SIG-M5 treated with dmso at 0.1 percent for 504 hours (cell line): Measurements from ENCODE around the gene DENR.
A peak's percentile ranks its signal among the peaks of the same experiment; 100 is the strongest.
"Not testable (repeated sequence)": the region's sequence is repeated elsewhere in the genome, so short reads cannot be mapped to it uniquely, and the experiment has no call there.

Source experiments
- DNase-seq: peaks from one replicate; lab custom pipeline; 2025; ENCODE audit not compliant: unreplicated experiment; lab: John Stamatoyannopoulos, UW

Gene DENR

GRCh38 chr12:122752464-122753318 lies at the start of gene DENR:
TSS of gene DENR (plus strand) at chr12:122752824. CDS start at chr12:122753702, 878 bp downstream.
- peak; percentile 97 for DNase-seq

GRCh38 chr12:122702890-122703611 lies 49.6 kb upstream of the DENR start, which contains the start of gene HCAR2:
TSS of gene HCAR2 (minus strand) at chr12:122703357. CDS start at chr12:122703283, 74 bp downstream.
- DNase-seq, result peak; percentile 71

- not testable (repeated sequence) for DNase-seq
Measured at GRCh38 chr12:122703841-122704240, 48.8 kb upstream of the DENR start.

- DNase-seq, result not testable (repeated sequence)
Measured at GRCh38 chr12:122709287-122709686, 43.3 kb upstream of the DENR start.

- DNase-seq, result not testable (repeated sequence)
Measured at GRCh38 chr12:122710341-122710740, 42.3 kb upstream of the DENR start.

GRCh38 chr12:122711266-122711665 lies 41.4 kb upstream of the DENR start:
- peak; percentile 35 for DNase-seq

GRCh38 chr12:122713491-122714188 lies 39.0 kb upstream of the DENR start:
- not testable (repeated sequence) for DNase-seq

GRCh38 chr12:122715211-122715610 lies 37.4 kb upstream of the DENR start:
- DNase-seq, result not testable (repeated sequence)

GRCh38 chr12:122716658-122717057 lies 36.0 kb upstream of the DENR start, which contains the start of gene HCAR3:
TSS of gene HCAR3 (minus strand) at chr12:122716811. CDS start at chr12:122716737, 74 bp downstream.
- peak; percentile 73 for DNase-seq

GRCh38 chr12:122721057-122721545 lies 31.5 kb upstream of the DENR start:
- DNase-seq, result no peak

- DNase-seq, result no peak
Measured at GRCh38 chr12:122722387-122722786, 30.2 kb upstream of the DENR start.

GRCh38 chr12:122724641-122725243 lies 27.9 kb upstream of the DENR start:
- DNase-seq, result no peak

GRCh38 chr12:122725452-122726079 lies 27.1 kb upstream of the DENR start:
- no peak for DNase-seq

- DNase-seq, result peak; percentile 69
Measured at GRCh38 chr12:122726080-122726558, 26.5 kb upstream of the DENR start.

- no peak for DNase-seq
Measured at GRCh38 chr12:122729583-122730214, 22.9 kb upstream of the DENR start.

- no peak for DNase-seq
Measured at GRCh38 chr12:122730215-122731014, 22.2 kb upstream of the DENR start, which contains the start of gene HCAR1. TSS of gene HCAR1 (minus strand) at chr12:122730844. CDS start at chr12:122730339, 505 bp downstream.

- DNase-seq, result no peak
Measured at GRCh38 chr12:122732170-122732569, 20.5 kb upstream of the DENR start.

- DNase-seq, result no peak
Measured at GRCh38 chr12:122732611-122733010, 20.0 kb upstream of the DENR start.

- no peak for DNase-seq
Measured at GRCh38 chr12:122738571-122738970, 14.1 kb upstream of the DENR start.
